K562 (cell line): ENCODE measurements around the gene EPHB1. TPM values are rescaled to one million over a fixed set of nuclear protein-coding genes. Genes with fewer than 3 reads are reported as not detected.

ENCODE experiments used
- ATAC-seq: fragments of 200-7000 bp; cut with Tn5 transposase; 3 replicates; pipeline ENCODE4 v1.9.1; 2020; ENCODE audit warnings: moderate library complexity
- BruUV-seq: library from RNA; stranded (reverse); fragments of 400-500 nt; replicated peaks from 2 replicates; lab custom pipeline; 2021; lab: Mats Ljungman, UMichigan
- CTCF ChIA-PET: fragments of 300-600 bp; formaldehyde crosslinking; extraction: SDS; loops from one replicate; lab custom pipeline; 2021; ENCODE audit warnings: low intra/inter-chr PET ratio; lab: Yijun Ruan, JAX
- POLR2A ChIA-PET: fragments of 300-600, 350-650 bp; sonication (Branson Sonifier 250); formaldehyde crosslinking; extraction: SDS; loops from one replicate; lab custom pipeline; 2021; ENCODE audit warnings: antibody characterized with exemption, inconsistent platforms; lab: Yijun Ruan, JAX
- DNase-seq, 4 experiments: peaks; one replicate each; pipeline versions ENCODE4 v3.0.0 to v3.0.0-alpha.2; 2011 to 2018; ENCODE audit warnings: low spot score in 3 of 4, mixed read lengths in 3 of 4; ENCODE audit errors: extremely low read depth in 1 of 4
- FAIRE-seq: peaks from 2 replicates; lab custom pipeline; 2011; peaks lifted over from hg19 to GRCh38; lab: Jason Lieb, UNC
- H2AFZ ChIP-seq: 2 replicates; pipeline ENCODE4 v1.6.0; 2011; ENCODE audit warnings: low read depth, low read length, control low read depth, inconsistent platforms
- H3K27ac ChIP-seq: fragments of 200-600 bp; 3 replicates; pipeline ENCODE4 v1.8.0; 2011; ENCODE audit warnings: low read depth, mild to moderate bottlenecking, control low read depth, inconsistent platforms, low read length, moderate library complexity, mixed read lengths; ENCODE audit errors: extremely low read depth
- H3K27me3 ChIP-seq, 2 experiments: fragments of 300-600 bp in 1 of 2; 2 replicates in 1 of 2; 3 replicates in 1 of 2; pipeline versions ENCODE4 v1.6.0 to v1.8.0; 2011; ENCODE audit warnings: inconsistent platforms in 2 of 2, low read length in 2 of 2, mild to moderate bottlenecking in 1 of 2, mixed read lengths in 1 of 2, moderate library complexity in 1 of 2; ENCODE audit not compliant: control insufficient read depth in 2 of 2, insufficient read depth in 2 of 2
- H3K36me3 ChIP-seq: fragments of 300-600 bp; 3 replicates; pipeline ENCODE4 v1.8.0; 2011; ENCODE audit warnings: mild to moderate bottlenecking, low read length, inconsistent platforms; ENCODE audit not compliant: control insufficient read depth, insufficient read depth
- H3K4me1 ChIP-seq, 2 experiments: fragments of 200-600 bp in 1 of 2; replicated peaks in 1 of 2; 2 replicates in 1 of 2; 3 replicates in 1 of 2; pipeline versions ENCODE4 v1.5.1 to v1.8.0; 2011; ENCODE audit warnings: inconsistent platforms in 2 of 2, low read length in 2 of 2, mild to moderate bottlenecking in 1 of 2, mixed read lengths in 1 of 2, moderate library complexity in 1 of 2; ENCODE audit not compliant: control insufficient read depth in 2 of 2, insufficient read depth in 2 of 2
- H3K4me2 ChIP-seq: 2 replicates; pipeline ENCODE4 v1.6.1; 2011; ENCODE audit warnings: low read length, control low read depth, inconsistent platforms, mixed read lengths; ENCODE audit not compliant: insufficient read depth
- H3K4me3 ChIP-seq: fragments of 200-600 bp; sonication (generic), shearing (Covaris generic); 2 replicates; pipeline ENCODE4 v1.5.1; 2016; ENCODE audit warnings: control low read depth, inconsistent platforms
- H3K79me2 ChIP-seq: fragments of 200-600 bp; 3 replicates; pipeline ENCODE4 v1.8.0; 2011; ENCODE audit warnings: low read length, inconsistent platforms; ENCODE audit not compliant: control insufficient read depth, insufficient read depth
- H3K9ac ChIP-seq, 2 experiments: 2 replicates each; pipeline versions ENCODE4 v1.6.0 to v1.6.1; 2011; ENCODE audit warnings: low read depth in 2 of 2, low read length in 2 of 2, control low read depth in 1 of 2, inconsistent platforms in 1 of 2, mild to moderate bottlenecking in 1 of 2, mixed read lengths in 1 of 2; ENCODE audit not compliant: insufficient read depth in 1 of 2
- H3K9me1 ChIP-seq: one replicate; pipeline ENCODE4 v1.6.0; 2011; ENCODE audit warnings: inconsistent platforms, mild to moderate bottlenecking, low read length, moderate library complexity; ENCODE audit not compliant: control insufficient read depth, insufficient read depth
- H3K9me3 ChIP-seq: replicated peaks from 2 replicates; pipeline ENCODE4 v1.5.1; 2011; ENCODE audit warnings: low read depth, low read length, inconsistent platforms; ENCODE audit not compliant: control insufficient read depth, insufficient read depth
- H4K20me1 ChIP-seq: replicated peaks from 2 replicates; pipeline ENCODE4 v1.6.1; 2011; ENCODE audit warnings: low read length, inconsistent platforms, mixed read lengths; ENCODE audit not compliant: control insufficient read depth, insufficient read depth
- HDAC8 ChIP-seq: fragments of 450-650 bp; IDR thresholded peaks from 2 replicates; pipeline ENCODE4 v1.6.1; 2016; ENCODE audit warnings: mild to moderate bottlenecking, missing genetic modification characterization, moderate library complexity, missing compliant biosample characterization
- MTA1 ChIP-seq: fragments of 450-650 bp; IDR thresholded peaks from 2 replicates; pipeline ENCODE4 v1.6.1; 2017; ENCODE audit warnings: borderline replicate concordance
- RCOR1 ChIP-seq, 2 experiments: IDR thresholded peaks; 2 replicates each; pipeline ENCODE4 v1.6.1; 2012; ENCODE audit warnings: low read depth in 2 of 2, low read length in 2 of 2, borderline replicate concordance in 1 of 2, improper control_type of control experiment in 1 of 2
- ZBTB34 ChIP-seq: fragments of 250-450 bp; sonication (Bioruptor Pico); IDR thresholded peaks from 2 replicates; pipeline ENCODE4 v1.8.0; 2021; ENCODE audit warnings: mild to moderate bottlenecking, moderate library complexity
- ZNF175 ChIP-seq: fragments of 200-800 bp; sonication (Bioruptor generic); IDR thresholded peaks from 2 replicates; pipeline ENCODE4 v1.6.1; 2016; ENCODE audit warnings: low read depth, mild to moderate bottlenecking, missing genetic modification characterization, missing compliant biosample characterization
- ZNF408 ChIP-seq: fragments of 250-450 bp; sonication (Bioruptor Pico); IDR thresholded peaks from 2 replicates; pipeline ENCODE4 v1.4.0; 2020; ENCODE audit warnings: low read depth, mild to moderate bottlenecking, moderate library complexity
- ZNF695 ChIP-seq: fragments of 450-650 bp; formaldehyde crosslinking; IDR thresholded peaks from 2 replicates; pipeline ENCODE4 v1.4.0; 2020; ENCODE audit warnings: mild to moderate bottlenecking, moderate library complexity
- WGBS: fragments of 100-300 bp; shearing (Covaris generic); methylation state at CpG from one replicate; pipeline ENCODE4 v1.1.6; 2016; ENCODE audit warnings: low coverage, mixed read lengths; ENCODE audit not compliant: insufficient coverage; ENCODE audit errors: missing lambda C conversion rate; 5-methylcytosine and 5-hydroxymethylcytosine counted together
- in situ Hi-C: fragments of 300-500 bp; cut with MboI; formaldehyde crosslinking; loops from 4 replicates; pipeline ENCODE4 v1.15.0; 2018; ENCODE audit warnings: inconsistent platforms, mixed read lengths
- intact Hi-C: fragments of 100-400 bp; cut with micrococcal nuclease; formaldehyde crosslinking; loops from 2 replicates; pipeline ENCODE4 v1.14.2; 2022
- polyA plus RNA-seq, 8 experiments: library from polyadenylated mRNA; depleted of rRNA in 4 of 8; stranded (reverse) in 5 of 8; unstranded in 3 of 8; fragments of >200 nt; fragmentation: Nextera tagmentation in 2 of 8; fragmentation: Illumina TruSeq in 1 of 8; extraction: Ambion mirVana in 2 of 8; extraction: Trizol in 1 of 8; gene quantifications; 2 replicates each; pipeline versions ENCODE4 v1.2.1 to v1.2.3, GENCODE V29; 2011 to 2014; ENCODE audit warnings: inconsistent platforms in 1 of 8, missing spikeins in 1 of 8
- total RNA-seq, 7 experiments: library from RNA; depleted of rRNA in 6 of 7; stranded (reverse); fragments of >200 nt in 6 of 7; fragmentation: Illumina TruSeq in 2 of 7; extraction: Trizol in 2 of 7; gene quantifications; 2 replicates each; pipeline versions ENCODE4 v1.2.1 to v1.2.3, GENCODE V29; 2011 to 2021; ENCODE audit warnings: low replicate concordance in 1 of 7
- TF ChIP-seq, protein P1 (sequence below): IDR thresholded peaks from 3 replicates; pipeline ENCODE4 v1.6.1; 2011; ENCODE audit warnings: borderline replicate concordance, mild to moderate bottlenecking; ENCODE audit not compliant: insufficient read length, insufficient read depth

EPHB1 gene
- total and polyA plus RNA-seq, 9 of the 15 experiments (the other 6 are each of a cell fraction or from before 2014, with no cell fraction given), result 0.29 TPM; not detected in 8

- ChIA-PET POLR2A (interaction anchor here (0.7 kb wide), 1 partner anchor 12 kb away, joined by 3 read pairs; no protein-coding TSS in a partner anchor), CTCF (no interaction called here)
- FAIRE-seq (no peak), DNase-seq (no peak), ATAC-seq (no peak)
- Histone ChIP-seq H3K36me3 (no peaks in the 10 kb centered on the region), H3K9me1 (no peaks in the 10 kb centered on the region), H3K4me2 (no peak overlapping the region), H3K79me2 (no peaks in the 10 kb centered on the region), H2AFZ (no peak overlapping the region), H3K4me3 (no peak overlapping the region), H3K27me3 (no peaks in the 10 kb centered on the region), H3K9ac (no peak overlapping the region), H3K27ac (no peak overlapping the region), H3K4me1 (no peaks in the 10 kb centered on the region), H3K9me3 (no peaks in the 10 kb centered on the region), H4K20me1 (no peaks in the 10 kb centered on the region)
- TF ChIP-seq ZNF408 (CRISPR knock-in tag), result no peak
- TF ChIP-seq, protein P1, sequence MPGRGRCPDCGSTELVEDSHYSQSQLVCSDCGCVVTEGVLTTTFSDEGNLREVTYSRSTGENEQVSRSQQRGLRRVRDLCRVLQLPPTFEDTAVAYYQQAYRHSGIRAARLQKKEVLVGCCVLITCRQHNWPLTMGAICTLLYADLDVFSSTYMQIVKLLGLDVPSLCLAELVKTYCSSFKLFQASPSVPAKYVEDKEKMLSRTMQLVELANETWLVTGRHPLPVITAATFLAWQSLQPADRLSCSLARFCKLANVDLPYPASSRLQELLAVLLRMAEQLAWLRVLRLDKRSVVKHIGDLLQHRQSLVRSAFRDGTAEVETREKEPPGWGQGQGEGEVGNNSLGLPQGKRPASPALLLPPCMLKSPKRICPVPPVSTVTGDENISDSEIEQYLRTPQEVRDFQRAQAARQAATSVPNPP, result no peak
- TF ChIP-seq ZNF695 (CRISPR knock-in tag), result no peak
- no peak for TF ChIP-seq MTA1
- TF ChIP-seq RCOR1 (IDR thresholded peaks at IDR 0.05; ENCODE audit: borderline replicate concordance in 1 of 2, low read depth in 2 of 2, low read length in 2 of 2), result no peak
- TF ChIP-seq HDAC8 (tag), result no peak
- no peak for TF ChIP-seq ZBTB34 (CRISPR knock-in tag)
- TF ChIP-seq ZNF175 (CRISPR knock-in tag), result no peak
- in situ Hi-C loops (no loop called here), intact Hi-C loops (no loop called here)
- 0% methylated on average over 3 of the region's 3 CpGs for WGBS
- no TSS peak for BruUV-seq
Measured at GRCh38 chr3:135103917-135104316, 308.9 kb downstream of the EPHB1 start.
